H9 (cell line): ENCODE measurements around the gene KRT12. TPM values are rescaled to one million over a fixed set of nuclear protein-coding genes. Genes with fewer than 3 reads are reported as not detected.

ENCODE experiments used
- DNase-seq: peaks from one replicate; pipeline ENCODE4 v3.0.0-alpha.2; 2017
- H2AFZ ChIP-seq: one replicate; pipeline ENCODE4 v1.6.1; 2013; ENCODE audit warnings: mild to moderate bottlenecking, low read length, control low read depth, moderate library complexity
- H2AK5ac ChIP-seq: 2 replicates; pipeline ENCODE4 v1.6.1; 2013; ENCODE audit warnings: low read length, control low read depth, mixed read lengths; ENCODE audit not compliant: insufficient read length
- H2BK120ac ChIP-seq: one replicate; pipeline ENCODE4 v1.6.1; 2013; ENCODE audit warnings: low read depth, mild to moderate bottlenecking, low read length, control low read depth, inconsistent platforms; ENCODE audit not compliant: poor library complexity, severe bottlenecking
- H2BK12ac ChIP-seq: 2 replicates; pipeline ENCODE4 v1.6.1; 2013; ENCODE audit warnings: low read length, control low read depth, mixed read lengths, low read depth; ENCODE audit not compliant: insufficient read length
- H2BK15ac ChIP-seq: 2 replicates; pipeline ENCODE4 v1.6.1; 2013; ENCODE audit warnings: low read depth, low read length, control low read depth
- H2BK20ac ChIP-seq: one replicate; pipeline ENCODE4 v1.6.1; 2013; ENCODE audit warnings: low read depth, mild to moderate bottlenecking, low read length, control low read depth, inconsistent platforms; ENCODE audit not compliant: poor library complexity, severe bottlenecking
- H2BK5ac ChIP-seq: 2 replicates; pipeline ENCODE4 v1.6.1; 2013; ENCODE audit warnings: low read length, control low read depth, mixed read lengths; ENCODE audit not compliant: insufficient read length
- H3K14ac ChIP-seq: 2 replicates; pipeline ENCODE4 v1.6.1; 2013; ENCODE audit warnings: low read length, control low read depth; ENCODE audit not compliant: insufficient read depth
- H3K18ac ChIP-seq: 2 replicates; pipeline ENCODE4 v1.6.1; 2013; ENCODE audit warnings: low read depth, mild to moderate bottlenecking, mixed read lengths, low read length, control low read depth; ENCODE audit not compliant: insufficient read length
- H3K23ac ChIP-seq: 2 replicates; pipeline ENCODE4 v1.6.1; 2013; ENCODE audit warnings: low read length, control low read depth, mixed read lengths, low read depth; ENCODE audit not compliant: insufficient read length
- H3K23me2 ChIP-seq: 2 replicates; pipeline ENCODE4 v1.6.1; 2013; ENCODE audit warnings: low read depth, mild to moderate bottlenecking, mixed read lengths, low read length, control low read depth; ENCODE audit not compliant: insufficient read length, poor library complexity, severe bottlenecking
- H3K27ac ChIP-seq: 2 replicates; pipeline ENCODE4 v1.5.1; 2013; ENCODE audit warnings: low read length, control low read depth, mixed read lengths, low read depth; ENCODE audit not compliant: insufficient read length
- H3K27me3 ChIP-seq: 2 replicates; pipeline ENCODE4 v1.6.1; 2013; ENCODE audit warnings: low read length, control low read depth, inconsistent platforms; ENCODE audit not compliant: insufficient read depth
- H3K4ac ChIP-seq: 2 replicates; pipeline ENCODE4 v1.6.1; 2013; ENCODE audit warnings: low read depth, mild to moderate bottlenecking, control low read depth, inconsistent platforms, low read length, moderate library complexity
- H3K4me1 ChIP-seq: 2 replicates; pipeline ENCODE4 v1.6.1; 2013; ENCODE audit warnings: low read length, control low read depth, inconsistent platforms; ENCODE audit not compliant: insufficient read depth
- H3K4me2 ChIP-seq: 2 replicates; pipeline ENCODE4 v1.6.1; 2013; ENCODE audit warnings: low read length, control low read depth, mixed read lengths; ENCODE audit not compliant: insufficient read length, insufficient read depth
- H3K56ac ChIP-seq: 2 replicates; pipeline ENCODE4 v1.6.1; 2013; ENCODE audit warnings: low read depth, mild to moderate bottlenecking, mixed read lengths, low read length, control low read depth; ENCODE audit not compliant: insufficient read length
- H3K79me1 ChIP-seq: 2 replicates; pipeline ENCODE4 v1.6.1; 2013; ENCODE audit warnings: low read depth, mild to moderate bottlenecking, moderate library complexity, low read length, control low read depth, inconsistent platforms; ENCODE audit not compliant: insufficient read depth, poor library complexity, severe bottlenecking
- H3K79me2 ChIP-seq: 2 replicates; pipeline ENCODE4 v1.6.1; 2013; ENCODE audit warnings: low read length, control low read depth, inconsistent platforms; ENCODE audit not compliant: insufficient read depth
- H3K9ac ChIP-seq: 2 replicates; pipeline ENCODE4 v1.6.1; 2013; ENCODE audit warnings: low read length, control low read depth, mixed read lengths; ENCODE audit not compliant: insufficient read length; ENCODE audit errors: extremely low read depth
- H3K9me3 ChIP-seq: one replicate; pipeline ENCODE4 v1.6.1; 2013; ENCODE audit warnings: low read depth, low read length, inconsistent platforms; ENCODE audit not compliant: control insufficient read depth
- H3T11ph ChIP-seq: one replicate; pipeline ENCODE4 v1.6.1; 2013; ENCODE audit warnings: mild to moderate bottlenecking, low read length, control low read depth, inconsistent platforms
- H4K20me1 ChIP-seq: one replicate; pipeline ENCODE4 v1.6.1; 2013; ENCODE audit not compliant: control insufficient read depth, insufficient read length, insufficient read depth
- H4K5ac ChIP-seq: 2 replicates; pipeline ENCODE4 v1.6.1; 2013; ENCODE audit warnings: low read depth, mild to moderate bottlenecking, mixed read lengths, low read length, control low read depth; ENCODE audit not compliant: insufficient read length
- H4K8ac ChIP-seq: replicated peaks from 2 replicates; pipeline ENCODE4 v1.6.1; 2013; ENCODE audit warnings: low read length, control low read depth, mixed read lengths, low read depth; ENCODE audit not compliant: insufficient read length
- H4K91ac ChIP-seq: 2 replicates; pipeline ENCODE4 v1.6.1; 2013; ENCODE audit warnings: low read depth, mild to moderate bottlenecking, moderate library complexity, mixed read lengths, low read length, control low read depth; ENCODE audit not compliant: insufficient read length
- H3K27ac Mint-ChIP-seq, 3 experiments: 2 replicates in 2 of 3; 3 replicates in 1 of 3; pipeline ENCODE4 v1.8.0; 2020 to 2021; ENCODE audit warnings: mixed read lengths in 3 of 3, mild to moderate bottlenecking in 1 of 3, moderate library complexity in 1 of 3
- H3K27me3 Mint-ChIP-seq: 2 replicates; pipeline ENCODE4 v1.8.0; 2021; ENCODE audit warnings: low read depth, mild to moderate bottlenecking, moderate library complexity, mixed read lengths
- H3K36me3 Mint-ChIP-seq, 3 experiments: 2 replicates in 2 of 3; 3 replicates in 1 of 3; pipeline ENCODE4 v1.8.0; 2020 to 2021; ENCODE audit warnings: low read depth in 3 of 3, mixed read lengths in 3 of 3; ENCODE audit not compliant: insufficient read depth in 1 of 3
- H3K4me1 Mint-ChIP-seq, 2 experiments: 2 replicates each; pipeline ENCODE4 v1.8.0; 2020; ENCODE audit warnings: mixed read lengths in 2 of 2
- H3K4me3 Mint-ChIP-seq, 2 experiments: 2 replicates in 1 of 2; 3 replicates in 1 of 2; pipeline ENCODE4 v1.8.0; 2020 to 2021; ENCODE audit warnings: mild to moderate bottlenecking in 2 of 2, mixed read lengths in 2 of 2, moderate library complexity in 1 of 2
- H3K9me3 Mint-ChIP-seq, 2 experiments: 2 replicates in 1 of 2; 3 replicates in 1 of 2; pipeline ENCODE4 v1.8.0; 2020; ENCODE audit warnings: mild to moderate bottlenecking in 2 of 2, mixed read lengths in 2 of 2, moderate library complexity in 1 of 2
- WGBS: extraction: QIAGEN DNeasy Blood & Tissue Kit; methylation state at CpG from one replicate; pipeline ENCODE4 v1.1.7; 2013; ENCODE audit warnings: missing lambda C conversion rate, low lambda C conversion rate, mixed read lengths; ENCODE audit not compliant: insufficient read length; ENCODE audit errors: extremely low coverage; 5-methylcytosine and 5-hydroxymethylcytosine counted together
- long read RNA-seq: library from polyadenylated mRNA; unstranded; transcript quantifications from one replicate; pipeline ENCODE4 v2.0.0, GENCODE V29; 2020
- total RNA-seq: library from RNA; stranded (reverse); gene quantifications from 2 replicates; pipeline ENCODE4 v1.2.1, GENCODE V29; 2021
- TF ChIP-seq, protein P1 (sequence below): fragments of 200-600 bp; sonication (generic); conservative IDR thresholded peaks from 3 replicates; pipeline ENCODE4 v1.8.0; 2021; ENCODE audit warnings: antibody characterized with exemption, mild to moderate bottlenecking

Gene KRT12
- total RNA-seq: not detected in 2 replicates
- long read RNA-seq: 0 reads

DNA sequence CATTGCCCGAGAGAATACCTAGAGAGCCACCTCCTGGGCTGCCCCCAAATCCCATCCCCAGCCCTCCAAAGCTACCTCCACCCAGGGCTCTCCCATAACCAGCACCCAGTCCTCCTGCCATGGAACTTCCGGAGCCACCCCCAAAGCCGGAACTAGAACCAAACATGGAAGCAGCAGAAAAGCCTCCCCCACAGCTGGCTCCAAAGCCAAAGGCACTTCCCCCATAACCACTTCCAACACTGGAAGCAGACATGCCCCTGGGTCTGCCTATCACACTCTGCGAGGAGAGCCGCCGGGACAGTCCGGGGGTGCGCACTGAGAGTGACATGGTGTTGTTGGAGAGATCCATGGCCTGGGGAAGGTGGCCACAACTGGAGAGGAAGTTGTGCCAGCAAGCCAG lies at the start of gene KRT12:
Gene KRT12, minus strand, starts transcription at position 386 of the 400 bp plus-strand sequence. Its CDS starts 37 bp downstream, at position 349.
- WGBS: no CpG with 5 or more reads among the region's 8 CpGs
- Histone ChIP-seq H3K9ac (no peak within 1 kb of the TSS), H3K4me1 (no peaks in the 10 kb centered on the region), H3K56ac (no peak within 1 kb of the TSS), H4K8ac (no peak within 1 kb of the TSS), H2BK120ac (no peak within 1 kb of the TSS), H2BK5ac (no peak within 1 kb of the TSS), H4K5ac (no peak within 1 kb of the TSS), H2AFZ (no peak within 1 kb of the TSS), H3K23me2 (no peaks in the 10 kb centered on the region), H4K91ac (no peak within 1 kb of the TSS), H3K79me2 (no peaks in the 10 kb centered on the region), H3K14ac (no peak within 1 kb of the TSS; the same call in 1 of the 2 replicates), H3K27ac (no peak within 1 kb of the TSS), H3K4me2 (no peak within 1 kb of the TSS), H2AK5ac (no peak within 1 kb of the TSS), H3T11ph (no peak within 1 kb of the TSS), H3K9me3 (no peaks in the 10 kb centered on the region), H3K79me1 (no peaks in the 10 kb centered on the region), H2BK12ac (no peak within 1 kb of the TSS), H3K18ac (no peak within 1 kb of the TSS), H2BK20ac (no peak within 1 kb of the TSS), H4K20me1 (no peaks in the 10 kb centered on the region), H3K27me3 (no peaks in the 10 kb centered on the region), H3K4ac (no peak within 1 kb of the TSS), H3K23ac (no peak within 1 kb of the TSS), H2BK15ac (no peak within 1 kb of the TSS)
- no peak within 1 kb of the TSS for H3K4me3 Mint-ChIP-seq
- H3K4me1 Mint-ChIP-seq: peaks cover 9 to 17% of the 10 kb centered on the region in 2 experiments
- H3K27ac Mint-ChIP-seq: no peak within 1 kb of the TSS; a peak in 1 of 7 replicates
- peaks cover 7% of the 10 kb centered on the region for H3K27me3 Mint-ChIP-seq
- no peaks in the 10 kb centered on the region for H3K36me3 Mint-ChIP-seq
- TF ChIP-seq, protein P1, sequence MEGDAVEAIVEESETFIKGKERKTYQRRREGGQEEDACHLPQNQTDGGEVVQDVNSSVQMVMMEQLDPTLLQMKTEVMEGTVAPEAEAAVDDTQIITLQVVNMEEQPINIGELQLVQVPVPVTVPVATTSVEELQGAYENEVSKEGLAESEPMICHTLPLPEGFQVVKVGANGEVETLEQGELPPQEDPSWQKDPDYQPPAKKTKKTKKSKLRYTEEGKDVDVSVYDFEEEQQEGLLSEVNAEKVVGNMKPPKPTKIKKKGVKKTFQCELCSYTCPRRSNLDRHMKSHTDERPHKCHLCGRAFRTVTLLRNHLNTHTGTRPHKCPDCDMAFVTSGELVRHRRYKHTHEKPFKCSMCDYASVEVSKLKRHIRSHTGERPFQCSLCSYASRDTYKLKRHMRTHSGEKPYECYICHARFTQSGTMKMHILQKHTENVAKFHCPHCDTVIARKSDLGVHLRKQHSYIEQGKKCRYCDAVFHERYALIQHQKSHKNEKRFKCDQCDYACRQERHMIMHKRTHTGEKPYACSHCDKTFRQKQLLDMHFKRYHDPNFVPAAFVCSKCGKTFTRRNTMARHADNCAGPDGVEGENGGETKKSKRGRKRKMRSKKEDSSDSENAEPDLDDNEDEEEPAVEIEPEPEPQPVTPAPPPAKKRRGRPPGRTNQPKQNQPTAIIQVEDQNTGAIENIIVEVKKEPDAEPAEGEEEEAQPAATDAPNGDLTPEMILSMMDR: no peak
- no peak for DNase-seq
- H3K9me3 Mint-ChIP-seq: no peaks in the 10 kb centered on the region
